HUES6 (cell line): ENCODE measurements around the gene CDKN2AIP.

Experiments used
- H3K27ac ChIP-seq: 2 replicates; pipeline ENCODE4 v1.7.0; 2013; ENCODE audit warnings: low read depth, mild to moderate bottlenecking, low read length, inconsistent platforms
- H3K27me3 ChIP-seq: 2 replicates; pipeline ENCODE4 v1.6.1; 2013; ENCODE audit warnings: low read length; ENCODE audit not compliant: control insufficient read depth, insufficient read depth
- H3K36me3 ChIP-seq: 2 replicates; pipeline ENCODE4 v1.6.1; 2013; ENCODE audit warnings: low read length; ENCODE audit not compliant: control insufficient read depth, insufficient read depth
- H3K4me1 ChIP-seq: 2 replicates; pipeline ENCODE4 v1.6.1; 2013; ENCODE audit warnings: low read length; ENCODE audit not compliant: control insufficient read depth, insufficient read depth
- H3K4me3 ChIP-seq: 2 replicates; pipeline ENCODE4 v1.5.1; 2013; ENCODE audit warnings: low read depth, low read length
- H3K9ac ChIP-seq: one replicate; pipeline ENCODE4 v1.6.1; 2013; ENCODE audit warnings: mild to moderate bottlenecking, low read length
- H3K9me3 ChIP-seq: 2 replicates; pipeline ENCODE4 v1.6.1; 2013; ENCODE audit warnings: low read depth, low read length; ENCODE audit not compliant: control insufficient read depth, insufficient read depth

Gene CDKN2AIP, protein sequence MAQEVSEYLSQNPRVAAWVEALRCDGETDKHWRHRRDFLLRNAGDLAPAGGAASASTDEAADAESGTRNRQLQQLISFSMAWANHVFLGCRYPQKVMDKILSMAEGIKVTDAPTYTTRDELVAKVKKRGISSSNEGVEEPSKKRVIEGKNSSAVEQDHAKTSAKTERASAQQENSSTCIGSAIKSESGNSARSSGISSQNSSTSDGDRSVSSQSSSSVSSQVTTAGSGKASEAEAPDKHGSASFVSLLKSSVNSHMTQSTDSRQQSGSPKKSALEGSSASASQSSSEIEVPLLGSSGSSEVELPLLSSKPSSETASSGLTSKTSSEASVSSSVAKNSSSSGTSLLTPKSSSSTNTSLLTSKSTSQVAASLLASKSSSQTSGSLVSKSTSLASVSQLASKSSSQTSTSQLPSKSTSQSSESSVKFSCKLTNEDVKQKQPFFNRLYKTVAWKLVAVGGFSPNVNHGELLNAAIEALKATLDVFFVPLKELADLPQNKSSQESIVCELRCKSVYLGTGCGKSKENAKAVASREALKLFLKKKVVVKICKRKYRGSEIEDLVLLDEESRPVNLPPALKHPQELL

DNA sequence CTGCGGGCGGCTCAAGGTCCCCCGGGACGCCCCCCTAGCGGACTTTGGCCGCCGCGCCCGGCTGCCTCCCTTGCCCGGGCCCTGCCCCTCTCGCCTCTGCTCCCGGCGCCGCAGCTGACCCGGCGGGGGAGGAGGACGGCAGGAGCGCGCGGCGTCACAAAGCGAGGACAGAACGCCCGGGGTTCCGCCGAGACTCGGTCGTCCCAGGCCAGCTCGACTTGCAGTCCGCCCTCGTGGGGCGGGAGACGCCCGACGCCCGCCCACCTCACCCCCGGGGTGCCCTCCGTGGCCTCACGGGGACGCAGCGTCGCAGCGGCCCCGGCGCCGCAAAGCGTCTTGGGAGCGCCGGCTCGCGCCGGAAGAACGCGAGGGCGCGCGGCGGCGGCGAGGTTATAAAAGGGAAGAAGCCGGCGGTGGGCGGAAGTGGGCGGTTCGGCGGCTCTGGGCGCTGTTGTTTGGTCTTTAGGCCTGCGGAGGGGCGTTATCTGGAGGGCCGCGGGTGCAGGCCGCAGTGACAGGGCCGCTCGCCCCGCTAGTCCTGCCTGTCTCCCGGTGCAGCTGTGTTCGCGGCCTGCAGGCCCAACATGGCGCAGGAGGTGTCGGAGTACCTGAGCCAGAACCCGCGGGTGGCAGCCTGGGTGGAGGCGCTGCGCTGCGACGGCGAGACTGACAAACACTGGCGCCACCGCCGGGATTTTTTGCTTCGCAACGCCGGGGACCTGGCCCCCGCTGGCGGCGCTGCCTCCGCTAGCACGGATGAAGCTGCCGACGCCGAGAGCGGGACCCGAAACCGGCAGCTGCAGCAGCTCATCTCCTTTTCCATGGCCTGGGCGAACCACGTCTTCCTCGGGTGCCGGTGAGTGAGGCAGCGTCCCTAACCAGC lies at the start of gene CDKN2AIP:
Gene CDKN2AIP, plus strand, starts transcription at position 423 of the 883 bp plus-strand sequence. Its CDS starts 162 bp downstream, at position 585.
- Histone ChIP-seq H3K27ac (peak within 1 kb of the TSS; percentile 95), H3K4me1 (peaks cover 12% of the 10 kb centered on the region; the same call in 1 of the 2 replicates), H3K9ac (peak within 1 kb of the TSS; percentile 93), H3K4me3 (peak within 1 kb of the TSS; percentile 96), H3K36me3 (peaks cover 35% of the 10 kb centered on the region), H3K27me3 (no peaks in the 10 kb centered on the region), H3K9me3 (no peaks in the 10 kb centered on the region)

- no peak overlapping the region for H3K27ac ChIP-seq
- no peaks in the 10 kb centered on the region for H3K9me3 ChIP-seq
- H3K9ac ChIP-seq, result no peak overlapping the region
- no peaks in the 10 kb centered on the region for H3K36me3 ChIP-seq
- peaks cover 13% of the 10 kb centered on the region; the same call in 1 of the 2 replicates for H3K4me1 ChIP-seq
- H3K4me3 ChIP-seq, result no peak overlapping the region
- no peaks in the 10 kb centered on the region for H3K27me3 ChIP-seq
Observed at GRCh38 chr4:183395395-183395794, 49.0 kb upstream of the CDKN2AIP start.

GRCh38 chr4:183396227-183396637 lies 48.2 kb upstream of the CDKN2AIP start:
- Histone ChIP-seq H3K27me3 (no peaks in the 10 kb centered on the region), H3K27ac (no peak overlapping the region), H3K9me3 (no peaks in the 10 kb centered on the region), H3K9ac (no peak overlapping the region), H3K4me3 (no peak overlapping the region), H3K36me3 (no peaks in the 10 kb centered on the region), H3K4me1 (peaks cover 13% of the 10 kb centered on the region; the same call in 1 of the 2 replicates)

DNA sequence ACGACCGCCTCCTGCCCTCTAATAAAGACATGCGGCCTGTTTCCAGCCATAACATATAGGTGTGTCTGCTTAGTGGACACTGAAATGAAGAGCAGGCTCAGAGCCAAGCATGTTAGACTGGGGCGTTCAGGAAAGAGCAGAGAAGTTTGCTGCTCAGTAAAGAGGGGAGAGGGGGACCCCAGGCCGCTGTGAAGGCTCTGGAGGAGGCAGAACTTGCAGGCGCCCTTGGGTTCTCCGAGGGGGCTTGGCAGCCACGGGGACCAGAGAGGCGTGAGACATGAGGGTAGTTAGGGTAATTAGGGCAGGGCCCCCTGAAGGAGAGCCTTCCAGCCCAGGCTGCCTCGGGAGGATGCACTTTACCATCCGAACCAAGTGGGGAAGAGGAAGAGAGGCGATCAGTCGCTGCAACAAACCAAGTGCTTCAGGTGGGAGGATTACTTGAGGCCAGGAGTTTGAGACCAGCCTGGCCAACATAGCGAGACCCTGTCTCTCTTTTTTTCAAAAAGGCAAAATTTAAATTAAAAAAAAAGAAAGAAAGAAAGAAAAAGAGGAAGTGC lies 46.6 kb upstream of the CDKN2AIP start:
- no peaks in the 10 kb centered on the region for H3K27me3 ChIP-seq
- H3K36me3 ChIP-seq, result no peaks in the 10 kb centered on the region
- H3K4me3 ChIP-seq, result no peak overlapping the region
- peaks cover 13% of the 10 kb centered on the region; the same call in 1 of the 2 replicates for H3K4me1 ChIP-seq
- H3K9ac ChIP-seq, result no peak overlapping the region
- H3K27ac ChIP-seq, result no peak overlapping the region
- H3K9me3 ChIP-seq, result no peaks in the 10 kb centered on the region

DNA sequence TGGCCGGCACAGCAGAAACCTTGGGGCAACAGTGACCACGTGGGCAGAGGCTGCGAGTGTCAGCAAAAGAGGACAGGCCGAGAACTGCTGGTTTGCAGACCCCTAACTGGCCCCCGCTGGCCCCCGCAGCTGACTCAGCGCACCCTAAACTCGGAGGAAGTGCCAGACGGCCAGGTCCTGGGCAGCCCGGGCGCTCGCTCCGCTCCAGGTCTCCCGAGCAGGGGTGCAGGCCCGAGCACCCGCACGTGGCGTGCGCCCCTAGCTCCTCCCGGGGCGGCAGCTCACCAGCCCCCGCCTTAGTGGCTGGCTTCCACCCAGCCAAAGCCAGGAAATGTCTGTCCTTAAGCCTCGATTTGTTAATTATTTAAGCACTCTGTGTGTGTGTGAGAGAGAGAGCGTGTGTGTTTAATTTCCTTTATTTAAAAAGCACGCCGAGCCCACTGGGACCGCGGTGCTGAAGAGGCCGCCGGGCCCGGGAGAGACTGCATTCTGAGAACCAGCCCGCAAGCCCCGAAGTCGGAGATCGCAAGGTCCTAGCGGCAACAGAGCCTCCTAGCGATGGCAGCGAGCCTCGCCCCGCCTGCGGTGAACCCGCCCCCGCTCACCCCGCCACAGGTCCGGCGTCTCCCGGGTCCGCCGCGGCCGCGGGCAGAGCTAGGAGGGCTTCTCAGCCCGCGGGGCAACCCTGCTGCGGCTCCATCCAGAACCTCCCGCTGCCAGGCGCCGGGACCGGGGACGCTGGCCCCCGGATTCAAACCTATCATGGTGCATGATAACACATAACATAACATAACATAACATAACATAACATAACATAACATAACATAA lies 45.9 kb upstream of the CDKN2AIP start:
- peak overlapping the region; percentile 67 for H3K9ac ChIP-seq
- peak overlapping the region; percentile 53 for H3K4me3 ChIP-seq
- peaks cover 13% of the 10 kb centered on the region; the same call in 1 of the 2 replicates for H3K4me1 ChIP-seq
- no peaks in the 10 kb centered on the region for H3K27me3 ChIP-seq
- H3K9me3 ChIP-seq, result no peaks in the 10 kb centered on the region
- H3K27ac ChIP-seq, result no peak overlapping the region
- no peaks in the 10 kb centered on the region for H3K36me3 ChIP-seq

DNA sequence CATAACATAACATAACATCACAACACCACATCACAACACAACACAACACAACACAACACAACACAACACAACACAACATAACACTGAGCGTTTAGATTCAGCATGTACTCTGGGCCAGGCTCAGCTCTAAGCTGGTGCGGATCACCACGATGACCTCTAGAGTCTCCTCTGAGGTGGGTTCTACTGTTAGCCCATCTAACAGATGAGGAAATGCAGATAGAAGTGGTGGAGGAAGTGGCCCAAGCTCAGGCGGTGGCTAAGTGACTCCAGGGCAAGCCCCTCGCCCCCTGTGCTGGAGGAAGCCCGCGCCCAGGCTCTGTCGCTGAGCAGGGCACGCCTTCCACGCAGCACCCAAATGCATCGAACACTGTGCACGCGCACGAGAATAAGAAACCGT lies 45.3 kb upstream of the CDKN2AIP start:
- Histone ChIP-seq H3K36me3 (no peaks in the 10 kb centered on the region), H3K27ac (no peak overlapping the region), H3K9me3 (no peaks in the 10 kb centered on the region), H3K4me1 (peaks cover 13% of the 10 kb centered on the region; the same call in 1 of the 2 replicates), H3K27me3 (no peaks in the 10 kb centered on the region; the same call in 1 of the 2 replicates), H3K4me3 (peak overlapping the region; percentile 53), H3K9ac (no peak overlapping the region)

GRCh38 chr4:183399616-183400015 lies 44.8 kb upstream of the CDKN2AIP start:
- Histone ChIP-seq H3K9me3 (no peaks in the 10 kb centered on the region), H3K27ac (no peak overlapping the region), H3K4me3 (no peak overlapping the region), H3K4me1 (peaks cover 13% of the 10 kb centered on the region; the same call in 1 of the 2 replicates), H3K27me3 (no peaks in the 10 kb centered on the region; the same call in 1 of the 2 replicates), H3K36me3 (no peaks in the 10 kb centered on the region), H3K9ac (no peak overlapping the region)

DNA sequence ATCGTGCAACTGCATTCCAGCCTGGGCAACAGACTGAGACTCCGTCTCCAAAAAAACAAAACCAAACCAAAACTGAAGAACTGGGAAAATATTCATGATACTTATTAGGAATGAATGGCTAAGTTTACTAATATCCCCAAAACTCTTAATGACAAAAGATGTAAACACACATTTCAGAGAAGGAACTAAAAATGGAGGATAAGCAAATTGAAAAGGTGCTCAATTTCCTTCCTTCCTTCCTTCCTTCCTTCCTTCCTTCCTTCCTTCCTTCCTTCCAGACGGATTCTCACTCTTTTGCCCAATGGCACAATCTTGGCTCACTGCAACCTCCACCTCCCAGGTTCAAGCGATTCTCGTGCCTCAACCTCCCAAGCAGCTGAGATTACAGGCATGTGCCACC lies 44.4 kb upstream of the CDKN2AIP start:
- Histone ChIP-seq H3K9me3 (no peaks in the 10 kb centered on the region), H3K36me3 (no peaks in the 10 kb centered on the region), H3K9ac (no peak overlapping the region), H3K27ac (no peak overlapping the region), H3K27me3 (no peaks in the 10 kb centered on the region; the same call in 1 of the 2 replicates), H3K4me1 (peaks cover 13% of the 10 kb centered on the region; the same call in 1 of the 2 replicates), H3K4me3 (no peak overlapping the region)

GRCh38 chr4:183401473-183401872 lies 43.0 kb upstream of the CDKN2AIP start:
- Histone ChIP-seq H3K4me1 (peaks cover 13% of the 10 kb centered on the region; the same call in 1 of the 2 replicates), H3K36me3 (no peaks in the 10 kb centered on the region), H3K4me3 (no peak overlapping the region), H3K27me3 (no peaks in the 10 kb centered on the region; the same call in 1 of the 2 replicates), H3K9ac (no peak overlapping the region), H3K9me3 (no peaks in the 10 kb centered on the region), H3K27ac (no peak overlapping the region)

DNA sequence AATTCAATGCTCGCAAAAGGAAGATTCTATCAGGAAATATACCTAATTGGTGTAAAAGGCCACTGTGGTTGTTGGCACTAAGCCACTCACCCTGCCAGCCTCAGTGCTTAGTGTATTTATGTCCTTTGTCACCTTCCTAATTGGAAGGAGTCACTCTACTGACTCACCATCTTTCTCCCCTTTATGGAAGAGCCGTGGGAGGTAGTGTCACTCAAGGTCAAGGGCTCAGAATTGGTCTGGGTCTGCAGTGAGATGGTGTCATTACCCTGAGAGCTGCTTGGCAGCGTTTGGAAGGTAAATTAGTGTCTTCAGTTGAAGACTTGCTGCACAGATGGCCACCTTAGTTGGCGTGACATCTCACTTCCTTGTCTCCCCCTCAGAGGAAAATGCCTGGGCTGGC lies 41.7 kb upstream of the CDKN2AIP start:
- Histone ChIP-seq H3K36me3 (no peaks in the 10 kb centered on the region), H3K9me3 (no peaks in the 10 kb centered on the region), H3K4me3 (no peak overlapping the region), H3K27me3 (no peaks in the 10 kb centered on the region; the same call in 1 of the 2 replicates), H3K9ac (no peak overlapping the region), H3K27ac (no peak overlapping the region), H3K4me1 (peaks cover 13% of the 10 kb centered on the region; the same call in 1 of the 2 replicates)
